HepG2 (cell line): ENCODE measurements around the gene MREG. TPM values are rescaled to one million over a fixed set of nuclear protein-coding genes. Genes with fewer than 3 reads are reported as not detected.

Source experiments
- CBX2 ChIP-seq, 2 experiments: fragments of 200-600 bp in 1 of 2; sonication (generic); formaldehyde crosslinking in 1 of 2; IDR thresholded peaks; 2 replicates each; pipeline versions ENCODE4 v1.7.0 to v1.8.1; 2018 to 2022; ENCODE audit warnings: low read depth in 2 of 2, low read length in 1 of 2, mild to moderate bottlenecking in 1 of 2, missing genetic modification reagents in 1 of 2
- DPF2 ChIP-seq: sonication (generic); formaldehyde crosslinking; IDR thresholded peaks from 2 replicates; pipeline ENCODE4 v1.4.0; 2020; ENCODE audit warnings: mild to moderate bottlenecking, low read depth, missing genetic modification reagents, borderline replicate concordance
- DZIP1 ChIP-seq: sonication (generic); formaldehyde crosslinking; IDR thresholded peaks from 2 replicates; pipeline ENCODE4 v1.5.0; 2020; ENCODE audit warnings: mild to moderate bottlenecking, missing genetic modification reagents
- FOSL1 ChIP-seq: sonication (generic); formaldehyde crosslinking; IDR thresholded peaks from 2 replicates; pipeline ENCODE4 v1.9.0; 2021; ENCODE audit warnings: missing genetic modification reagents, borderline replicate concordance
- HMG20A ChIP-seq: IDR thresholded peaks from 2 replicates; pipeline ENCODE4 v1.6.1; 2016; ENCODE audit warnings: borderline replicate concordance
- HOXA5 ChIP-seq: sonication (generic); formaldehyde crosslinking; IDR thresholded peaks from 2 replicates; pipeline ENCODE4 v1.4.0; 2020; ENCODE audit warnings: missing genetic modification reagents
- JUND ChIP-seq: sonication (generic); formaldehyde crosslinking; IDR thresholded peaks from 2 replicates; pipeline ENCODE4 v1.8.0; 2022; ENCODE audit warnings: mild to moderate bottlenecking, missing genetic modification reagents
- KDM3A ChIP-seq: IDR thresholded peaks from 2 replicates; pipeline ENCODE4 v1.6.1; 2018; ENCODE audit warnings: low read depth, missing compliant biosample characterization
- NR2F1 ChIP-seq, 2 experiments: fragments of 450-650 bp in 1 of 2; formaldehyde crosslinking in 1 of 2; IDR thresholded peaks; 2 replicates each; pipeline versions ENCODE4 v1.5.0 to v1.6.1; 2016 to 2020; ENCODE audit warnings: mild to moderate bottlenecking in 1 of 2, missing compliant biosample characterization in 1 of 2, missing genetic modification reagents in 1 of 2, moderate library complexity in 1 of 2
- RBM39 ChIP-seq: fragments of 200-400 bp; formaldehyde crosslinking; IDR thresholded peaks from one replicate; pipeline ENCODE4 v1.6.1; 2018; ENCODE audit warnings: antibody characterized with exemption, mild to moderate bottlenecking, low read depth, low read length; ENCODE audit not compliant: poor library complexity, severe bottlenecking
- STAG1 ChIP-seq: sonication (generic); formaldehyde crosslinking; IDR thresholded peaks from 2 replicates; pipeline ENCODE4 v1.4.0; 2020; ENCODE audit warnings: missing genetic modification reagents
- THAP11 ChIP-seq: IDR thresholded peaks from 2 replicates; pipeline ENCODE4 v1.6.1; 2016; ENCODE audit warnings: missing biosample characterization, missing genetic modification reagents
- U2AF2 ChIP-seq: fragments of 200-400 bp; formaldehyde crosslinking; IDR thresholded peaks from 2 replicates; pipeline ENCODE4 v1.6.1; 2017; ENCODE audit warnings: low read depth, mild to moderate bottlenecking, low read length
- XRCC5 ChIP-seq: fragments of 200-400 bp; formaldehyde crosslinking; optimal IDR thresholded peaks from 2 replicates; pipeline ENCODE3; 2017; ENCODE audit warnings: mild to moderate bottlenecking, low read length
- ZIK1 ChIP-seq: sonication (generic); formaldehyde crosslinking; IDR thresholded peaks from 2 replicates; pipeline ENCODE4 v1.5.0; 2020; ENCODE audit warnings: mild to moderate bottlenecking, low read depth, missing genetic modification reagents, borderline replicate concordance
- ZKSCAN1 ChIP-seq: fragments of 150-350 bp; IDR thresholded peaks from 2 replicates; pipeline ENCODE4 v1.6.1; 2014; ENCODE audit warnings: low read length
- ZNF275 ChIP-seq: sonication (generic); formaldehyde crosslinking; IDR thresholded peaks from 2 replicates; pipeline ENCODE4 v1.8.0; 2022; ENCODE audit warnings: missing genetic modification reagents, mild to moderate bottlenecking, inconsistent platforms, borderline replicate concordance
- ZNF530 ChIP-seq: sonication (generic); formaldehyde crosslinking; IDR thresholded peaks from 2 replicates; pipeline ENCODE4 v1.5.0; 2020; ENCODE audit warnings: low read depth, mild to moderate bottlenecking, missing genetic modification reagents
- ZNF674 ChIP-seq: sonication (generic); formaldehyde crosslinking; IDR thresholded peaks from 2 replicates; pipeline ENCODE4 v1.5.0; 2020; ENCODE audit warnings: low read depth, mild to moderate bottlenecking, missing genetic modification reagents
- ZSCAN30 ChIP-seq: sonication (generic); formaldehyde crosslinking; IDR thresholded peaks from 2 replicates; pipeline ENCODE4 v1.5.0; 2020; ENCODE audit warnings: mild to moderate bottlenecking, missing genetic modification reagents
- polyA plus RNA-seq, 8 experiments: library from polyadenylated mRNA; depleted of rRNA in 3 of 8; stranded (reverse) in 7 of 8; unstranded in 1 of 8; fragments of >200 nt; fragmentation: Illumina TruSeq in 4 of 8; extraction: Trizol in 4 of 8; gene quantifications; 2 replicates each; pipeline versions ENCODE4 v1.2.1 to v1.2.3, GENCODE V29; 2011 to 2016; ENCODE audit warnings: low read depth in 4 of 8, missing spikeins in 1 of 8, mixed read lengths in 1 of 8; ENCODE audit not compliant: insufficient read depth in 1 of 8
- total RNA-seq, 5 experiments: library from RNA; depleted of rRNA; stranded (reverse); fragments of >200 nt; fragmentation: Illumina TruSeq; extraction: Trizol; gene quantifications; 2 replicates each; pipeline ENCODE4 v1.2.3, GENCODE V29; 2016; ENCODE audit warnings: low read depth in 1 of 5
- TF ChIP-seq, protein P1 (sequence below): sonication (generic); formaldehyde crosslinking; IDR thresholded peaks from 2 replicates; pipeline ENCODE4 v1.5.0; 2020; ENCODE audit warnings: missing genetic modification reagents
- TF ChIP-seq, protein P2 (sequence below): sonication (generic); formaldehyde crosslinking; conservative IDR thresholded peaks from 2 replicates; pipeline ENCODE4 v1.4.0; 2020; ENCODE audit warnings: mild to moderate bottlenecking, missing genetic modification reagents, moderate library complexity

The MREG gene
- total and polyA plus RNA-seq, 2 of the 13 experiments (the other 11 are each of a cell fraction or from before 2014, with no cell fraction given) = 7.5 to 23.3 TPM

DNA sequence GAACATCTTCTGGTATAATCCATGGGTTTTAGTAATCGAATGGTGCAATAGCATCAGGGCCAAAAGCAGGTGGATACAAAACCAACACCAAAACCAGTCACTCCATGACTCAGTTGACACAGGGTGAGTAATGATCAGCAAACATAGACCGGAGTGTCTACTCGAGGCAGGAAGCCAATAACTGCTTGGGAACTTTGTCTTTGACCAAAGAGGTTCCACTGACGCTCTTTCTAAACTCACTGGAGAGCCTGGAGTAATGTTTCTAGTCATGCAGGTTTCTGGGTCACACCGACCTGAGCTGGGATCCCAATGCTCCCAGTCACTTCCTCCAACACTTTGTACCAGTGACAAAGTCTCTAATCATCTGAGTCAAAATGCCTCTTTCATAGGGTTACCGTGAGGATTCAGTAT, 30.9 kb downstream of the MREG start (continued):
- TF ChIP-seq KDM3A (CRISPR knock-in tag) (0 out of 2 replicates have a peak, but pooled peaks have one; percentile 26), XRCC5 (peak; percentile 67), ZNF530 (no peak), THAP11 (CRISPR knock-in tag) (peak; percentile 65; the same call in 1 of the 2 replicates), CBX2 (IDR thresholded peaks at IDR 0.05; ENCODE audit: low read depth, low read length) (no peak), CBX2 (CRISPR knock-in tag; IDR thresholded peaks at IDR 0.05; ENCODE audit: low read depth) (no peak), ZSCAN30 (CRISPR knock-in tag) (no peak), RBM39 (no peak), STAG1 (CRISPR knock-in tag) (no peak; the same call in 1 of the 2 replicates), DZIP1 (CRISPR knock-in tag) (no peak), DPF2 (CRISPR knock-in tag) (peak; percentile 44; the same call in 1 of the 2 replicates), U2AF2 (no peak), FOSL1 (CRISPR knock-in tag) (peak; percentile 95), ZKSCAN1 (no peak), HMG20A (peak; percentile 59; the same call in 1 of the 2 replicates), HOXA5 (CRISPR knock-in tag) (peak; percentile 83; the same call in 1 of the 2 replicates), ZIK1 (no peak), ZNF275 (CRISPR knock-in tag) (no peak), NR2F1 (CRISPR knock-in tag; IDR thresholded peaks at IDR 0.05) (peak in 1 of 2 experiments; percentile 25; a peak in 1 of 4 replicates), JUND (CRISPR knock-in tag) (peak; percentile 77), ZNF674 (CRISPR knock-in tag) (no peak)
- TF ChIP-seq, protein P1, sequence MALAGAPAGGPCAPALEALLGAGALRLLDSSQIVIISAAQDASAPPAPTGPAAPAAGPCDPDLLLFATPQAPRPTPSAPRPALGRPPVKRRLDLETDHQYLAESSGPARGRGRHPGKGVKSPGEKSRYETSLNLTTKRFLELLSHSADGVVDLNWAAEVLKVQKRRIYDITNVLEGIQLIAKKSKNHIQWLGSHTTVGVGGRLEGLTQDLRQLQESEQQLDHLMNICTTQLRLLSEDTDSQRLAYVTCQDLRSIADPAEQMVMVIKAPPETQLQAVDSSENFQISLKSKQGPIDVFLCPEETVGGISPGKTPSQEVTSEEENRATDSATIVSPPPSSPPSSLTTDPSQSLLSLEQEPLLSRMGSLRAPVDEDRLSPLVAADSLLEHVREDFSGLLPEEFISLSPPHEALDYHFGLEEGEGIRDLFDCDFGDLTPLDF = no peak
- TF ChIP-seq, protein P2, sequence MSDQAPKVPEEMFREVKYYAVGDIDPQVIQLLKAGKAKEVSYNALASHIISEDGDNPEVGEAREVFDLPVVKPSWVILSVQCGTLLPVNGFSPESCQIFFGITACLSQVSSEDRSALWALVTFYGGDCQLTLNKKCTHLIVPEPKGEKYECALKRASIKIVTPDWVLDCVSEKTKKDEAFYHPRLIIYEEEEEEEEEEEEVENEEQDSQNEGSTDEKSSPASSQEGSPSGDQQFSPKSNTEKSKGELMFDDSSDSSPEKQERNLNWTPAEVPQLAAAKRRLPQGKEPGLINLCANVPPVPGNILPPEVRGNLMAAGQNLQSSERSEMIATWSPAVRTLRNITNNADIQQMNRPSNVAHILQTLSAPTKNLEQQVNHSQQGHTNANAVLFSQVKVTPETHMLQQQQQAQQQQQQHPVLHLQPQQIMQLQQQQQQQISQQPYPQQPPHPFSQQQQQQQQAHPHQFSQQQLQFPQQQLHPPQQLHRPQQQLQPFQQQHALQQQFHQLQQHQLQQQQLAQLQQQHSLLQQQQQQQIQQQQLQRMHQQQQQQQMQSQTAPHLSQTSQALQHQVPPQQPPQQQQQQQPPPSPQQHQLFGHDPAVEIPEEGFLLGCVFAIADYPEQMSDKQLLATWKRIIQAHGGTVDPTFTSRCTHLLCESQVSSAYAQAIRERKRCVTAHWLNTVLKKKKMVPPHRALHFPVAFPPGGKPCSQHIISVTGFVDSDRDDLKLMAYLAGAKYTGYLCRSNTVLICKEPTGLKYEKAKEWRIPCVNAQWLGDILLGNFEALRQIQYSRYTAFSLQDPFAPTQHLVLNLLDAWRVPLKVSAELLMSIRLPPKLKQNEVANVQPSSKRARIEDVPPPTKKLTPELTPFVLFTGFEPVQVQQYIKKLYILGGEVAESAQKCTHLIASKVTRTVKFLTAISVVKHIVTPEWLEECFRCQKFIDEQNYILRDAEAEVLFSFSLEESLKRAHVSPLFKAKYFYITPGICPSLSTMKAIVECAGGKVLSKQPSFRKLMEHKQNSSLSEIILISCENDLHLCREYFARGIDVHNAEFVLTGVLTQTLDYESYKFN (CRISPR knock-in tag) = peak; percentile 72
